H1 (cell line): Measurements from ENCODE around the gene C22orf31.

Experiments
- CTCF ChIP-seq, 3 experiments: IDR thresholded peaks; 1 replicate in 2 of 3; 2 replicates in 1 of 3; pipeline versions ENCODE4 v1.5.1 to v1.6.1; 2011; ENCODE audit warnings: low read length in 3 of 3, mild to moderate bottlenecking in 3 of 3, inconsistent platforms in 2 of 3, low read depth in 1 of 3, moderate library complexity in 1 of 3; ENCODE audit not compliant: insufficient read depth in 1 of 3; ENCODE audit errors: control extremely low read depth in 1 of 3
- EZH2 ChIP-seq: fragments of 200-600 bp; sonication (generic); IDR thresholded peaks from 2 replicates; pipeline ENCODE4 v1.7.1; 2012; ENCODE audit warnings: low read depth, mild to moderate bottlenecking, moderate library complexity, low read length, inconsistent platforms; ENCODE audit not compliant: severe bottlenecking
- SP1 ChIP-seq: IDR thresholded peaks from 2 replicates; pipeline ENCODE4 v1.6.1; 2011; ENCODE audit warnings: low read depth, low read length

- no peak for TF ChIP-seq EZH2
- TF ChIP-seq SP1, result no peak
- no peak for TF ChIP-seq CTCF (IDR thresholded peaks at IDR 0.05; ENCODE audit: control extremely low read depth in 1 of 3, insufficient read depth in 1 of 3, low read depth in 1 of 3, low read length in 3 of 3)
Observed at GRCh38 chr22:29039148-29039547, 22.5 kb downstream of the C22orf31 start.
